Measurements from ENCODE around the gene PPIL4. TPM values are rescaled to one million over a fixed set of nuclear protein-coding genes. Genes with fewer than 3 reads are reported as not detected.

Gene PPIL4
- total and polyA plus RNA-seq, 2 of the 13 experiments (the other 11 are each of a cell fraction or from before 2014, with no cell fraction given) = 5.5 to 46.0 TPM

DNA sequence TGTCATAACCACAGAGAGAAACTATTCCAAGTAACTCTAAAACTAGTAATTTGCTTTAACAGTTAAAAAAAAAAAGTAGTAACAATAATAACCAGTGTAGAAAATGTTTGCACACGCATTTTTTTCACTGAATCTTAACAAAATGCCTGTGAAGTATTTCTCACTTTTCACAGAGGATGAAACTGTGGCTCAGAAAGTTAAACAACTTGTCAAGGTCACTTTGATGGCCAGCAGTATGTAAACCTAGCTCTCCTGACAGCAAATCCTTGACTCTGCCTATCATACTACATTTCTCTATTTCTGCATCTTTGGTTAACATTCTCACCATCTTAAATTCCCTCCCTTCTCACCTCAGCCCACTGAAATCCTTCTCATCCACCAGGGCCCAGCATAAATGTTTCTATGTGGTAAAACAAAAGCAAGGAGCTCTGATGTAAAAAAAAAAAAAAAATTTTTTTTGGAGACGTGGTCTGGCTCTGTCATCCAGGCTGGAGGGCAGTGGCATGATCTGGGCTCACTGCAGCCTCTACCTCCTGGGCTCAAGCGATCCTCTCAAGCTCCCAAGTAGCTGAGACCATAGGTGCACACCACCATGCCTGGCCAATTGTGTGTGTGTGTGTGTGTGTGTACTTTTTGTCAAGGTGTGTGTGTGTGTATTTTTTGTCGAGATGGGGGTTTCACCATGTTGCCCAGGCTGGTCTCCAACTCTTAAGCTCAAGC is 34.9 kb downstream of the PPIL4 start (continued):
- TF ChIP-seq MXD4 (CRISPR knock-in tag; IDR thresholded peaks at IDR 0.05) (no peak), RCOR2 (CRISPR knock-in tag; IDR thresholded peaks at IDR 0.05) (no peak), SIN3B (IDR thresholded peaks at IDR 0.05; ENCODE audit: low read length) (no peak), PRMT3 (CRISPR knock-in tag; IDR thresholded peaks at IDR 0.05; ENCODE audit: borderline replicate concordance, low read depth) (no peak), HNRNPL (IDR thresholded peaks at IDR 0.05; ENCODE audit: low read depth, low read length) (no peak), ZBTB7B (CRISPR knock-in tag; IDR thresholded peaks at IDR 0.05) (no peak), ZBTB8A (CRISPR knock-in tag; IDR thresholded peaks at IDR 0.05; ENCODE audit: borderline replicate concordance, low read depth) (no peak), SRSF9 (IDR thresholded peaks at IDR 0.05; ENCODE audit: borderline replicate concordance, insufficient read depth, low read depth, low read length, poor library complexity, severe bottlenecking) (no peak), SIX1 (CRISPR knock-in tag; IDR thresholded peaks at IDR 0.05; ENCODE audit: borderline replicate concordance) (peak; percentile 32; the same call in 1 of the 2 replicates), TAF1 (CRISPR knock-in tag; IDR thresholded peaks at IDR 0.05) (no peak), TBX2 (CRISPR knock-in tag; IDR thresholded peaks at IDR 0.05; ENCODE audit: borderline replicate concordance) (peak; percentile 60; the same call in 1 of the 2 replicates)
- TF ChIP-seq, protein P1, sequence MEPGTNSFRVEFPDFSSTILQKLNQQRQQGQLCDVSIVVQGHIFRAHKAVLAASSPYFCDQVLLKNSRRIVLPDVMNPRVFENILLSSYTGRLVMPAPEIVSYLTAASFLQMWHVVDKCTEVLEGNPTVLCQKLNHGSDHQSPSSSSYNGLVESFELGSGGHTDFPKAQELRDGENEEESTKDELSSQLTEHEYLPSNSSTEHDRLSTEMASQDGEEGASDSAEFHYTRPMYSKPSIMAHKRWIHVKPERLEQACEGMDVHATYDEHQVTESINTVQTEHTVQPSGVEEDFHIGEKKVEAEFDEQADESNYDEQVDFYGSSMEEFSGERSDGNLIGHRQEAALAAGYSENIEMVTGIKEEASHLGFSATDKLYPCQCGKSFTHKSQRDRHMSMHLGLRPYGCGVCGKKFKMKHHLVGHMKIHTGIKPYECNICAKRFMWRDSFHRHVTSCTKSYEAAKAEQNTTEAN (CRISPR knock-in tag; conservative IDR thresholded peaks at IDR 0.05) = peak; percentile 81
- TF ChIP-seq, protein P2, sequence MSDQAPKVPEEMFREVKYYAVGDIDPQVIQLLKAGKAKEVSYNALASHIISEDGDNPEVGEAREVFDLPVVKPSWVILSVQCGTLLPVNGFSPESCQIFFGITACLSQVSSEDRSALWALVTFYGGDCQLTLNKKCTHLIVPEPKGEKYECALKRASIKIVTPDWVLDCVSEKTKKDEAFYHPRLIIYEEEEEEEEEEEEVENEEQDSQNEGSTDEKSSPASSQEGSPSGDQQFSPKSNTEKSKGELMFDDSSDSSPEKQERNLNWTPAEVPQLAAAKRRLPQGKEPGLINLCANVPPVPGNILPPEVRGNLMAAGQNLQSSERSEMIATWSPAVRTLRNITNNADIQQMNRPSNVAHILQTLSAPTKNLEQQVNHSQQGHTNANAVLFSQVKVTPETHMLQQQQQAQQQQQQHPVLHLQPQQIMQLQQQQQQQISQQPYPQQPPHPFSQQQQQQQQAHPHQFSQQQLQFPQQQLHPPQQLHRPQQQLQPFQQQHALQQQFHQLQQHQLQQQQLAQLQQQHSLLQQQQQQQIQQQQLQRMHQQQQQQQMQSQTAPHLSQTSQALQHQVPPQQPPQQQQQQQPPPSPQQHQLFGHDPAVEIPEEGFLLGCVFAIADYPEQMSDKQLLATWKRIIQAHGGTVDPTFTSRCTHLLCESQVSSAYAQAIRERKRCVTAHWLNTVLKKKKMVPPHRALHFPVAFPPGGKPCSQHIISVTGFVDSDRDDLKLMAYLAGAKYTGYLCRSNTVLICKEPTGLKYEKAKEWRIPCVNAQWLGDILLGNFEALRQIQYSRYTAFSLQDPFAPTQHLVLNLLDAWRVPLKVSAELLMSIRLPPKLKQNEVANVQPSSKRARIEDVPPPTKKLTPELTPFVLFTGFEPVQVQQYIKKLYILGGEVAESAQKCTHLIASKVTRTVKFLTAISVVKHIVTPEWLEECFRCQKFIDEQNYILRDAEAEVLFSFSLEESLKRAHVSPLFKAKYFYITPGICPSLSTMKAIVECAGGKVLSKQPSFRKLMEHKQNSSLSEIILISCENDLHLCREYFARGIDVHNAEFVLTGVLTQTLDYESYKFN (CRISPR knock-in tag; conservative IDR thresholded peaks at IDR 0.05) = peak; percentile 32; the same call in 1 of the 2 replicates
- TF ChIP-seq, protein P3, sequence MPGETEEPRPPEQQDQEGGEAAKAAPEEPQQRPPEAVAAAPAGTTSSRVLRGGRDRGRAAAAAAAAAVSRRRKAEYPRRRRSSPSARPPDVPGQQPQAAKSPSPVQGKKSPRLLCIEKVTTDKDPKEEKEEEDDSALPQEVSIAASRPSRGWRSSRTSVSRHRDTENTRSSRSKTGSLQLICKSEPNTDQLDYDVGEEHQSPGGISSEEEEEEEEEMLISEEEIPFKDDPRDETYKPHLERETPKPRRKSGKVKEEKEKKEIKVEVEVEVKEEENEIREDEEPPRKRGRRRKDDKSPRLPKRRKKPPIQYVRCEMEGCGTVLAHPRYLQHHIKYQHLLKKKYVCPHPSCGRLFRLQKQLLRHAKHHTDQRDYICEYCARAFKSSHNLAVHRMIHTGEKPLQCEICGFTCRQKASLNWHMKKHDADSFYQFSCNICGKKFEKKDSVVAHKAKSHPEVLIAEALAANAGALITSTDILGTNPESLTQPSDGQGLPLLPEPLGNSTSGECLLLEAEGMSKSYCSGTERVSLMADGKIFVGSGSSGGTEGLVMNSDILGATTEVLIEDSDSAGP (CRISPR knock-in tag; IDR thresholded peaks at IDR 0.05; ENCODE audit: borderline replicate concordance) = no peak
- TF ChIP-seq, protein P4, sequence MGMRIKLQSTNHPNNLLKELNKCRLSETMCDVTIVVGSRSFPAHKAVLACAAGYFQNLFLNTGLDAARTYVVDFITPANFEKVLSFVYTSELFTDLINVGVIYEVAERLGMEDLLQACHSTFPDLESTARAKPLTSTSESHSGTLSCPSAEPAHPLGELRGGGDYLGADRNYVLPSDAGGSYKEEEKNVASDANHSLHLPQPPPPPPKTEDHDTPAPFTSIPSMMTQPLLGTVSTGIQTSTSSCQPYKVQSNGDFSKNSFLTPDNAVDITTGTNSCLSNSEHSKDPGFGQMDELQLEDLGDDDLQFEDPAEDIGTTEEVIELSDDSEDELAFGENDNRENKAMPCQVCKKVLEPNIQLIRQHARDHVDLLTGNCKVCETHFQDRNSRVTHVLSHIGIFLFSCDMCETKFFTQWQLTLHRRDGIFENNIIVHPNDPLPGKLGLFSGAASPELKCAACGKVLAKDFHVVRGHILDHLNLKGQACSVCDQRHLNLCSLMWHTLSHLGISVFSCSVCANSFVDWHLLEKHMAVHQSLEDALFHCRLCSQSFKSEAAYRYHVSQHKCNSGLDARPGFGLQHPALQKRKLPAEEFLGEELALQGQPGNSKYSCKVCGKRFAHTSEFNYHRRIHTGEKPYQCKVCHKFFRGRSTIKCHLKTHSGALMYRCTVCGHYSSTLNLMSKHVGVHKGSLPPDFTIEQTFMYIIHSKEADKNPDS (CRISPR knock-in tag; IDR thresholded peaks at IDR 0.05) = no peak
